SU-DHL-6 (cell line): ENCODE results near the gene ABCC2.

ENCODE experiments used
- H2AFZ ChIP-seq: fragments of 200-600 bp; sonication (generic); 2 replicates; pipeline ENCODE4 v1.6.1; 2014; ENCODE audit warnings: low read depth, mild to moderate bottlenecking, moderate library complexity, mixed read lengths, antibody characterized with exemption, low read length; ENCODE audit not compliant: severe bottlenecking
- H3F3A ChIP-seq: fragments of 200-600 bp; shearing (Covaris generic); 2 replicates; pipeline ENCODE4 v1.6.0; 2016; ENCODE audit warnings: antibody characterized with exemption, mild to moderate bottlenecking; ENCODE audit not compliant: insufficient read depth
- H3K27ac ChIP-seq: fragments of 200-600 bp; sonication (generic); 2 replicates; pipeline ENCODE4 v1.5.1; 2016; ENCODE audit warnings: low read depth, mild to moderate bottlenecking, low read length, moderate library complexity, mixed read lengths
- H3K27me3 ChIP-seq: fragments of 200-600 bp; sonication (generic), shearing (Covaris generic); 2 replicates; pipeline ENCODE4 v1.6.0; 2014; ENCODE audit warnings: mild to moderate bottlenecking, low read length
- H3K36me3 ChIP-seq: fragments of 200-600 bp; sonication (generic); 2 replicates; pipeline ENCODE4 v1.6.1; 2014; ENCODE audit warnings: mild to moderate bottlenecking, low read length, mixed read lengths
- H3K4me2 ChIP-seq: fragments of 300-600, 200-600 bp; shearing (Covaris generic), sonication (generic); 2 replicates; pipeline ENCODE4 v1.6.0; 2014; ENCODE audit warnings: low read length, low read depth, mild to moderate bottlenecking; ENCODE audit not compliant: poor library complexity, severe bottlenecking
- H3K4me3 ChIP-seq: fragments of 200-600 bp; sonication (generic); 2 replicates; pipeline ENCODE4 v1.5.1; 2014; ENCODE audit warnings: antibody characterized with exemption, low read length, mild to moderate bottlenecking, mixed read lengths; ENCODE audit not compliant: insufficient read depth, poor library complexity, severe bottlenecking
- H3K79me2 ChIP-seq: fragments of 200-600 bp; sonication (generic); 2 replicates; pipeline ENCODE4 v1.6.1; 2014; ENCODE audit warnings: mild to moderate bottlenecking, low read length, moderate library complexity; ENCODE audit not compliant: insufficient read depth
- H3K9ac ChIP-seq: fragments of 200-600 bp; sonication (generic); 2 replicates; pipeline ENCODE4 v1.7.0; 2014; ENCODE audit warnings: mild to moderate bottlenecking, low read length
- H3K9me2 ChIP-seq: fragments of 200-600 bp; sonication (generic); replicated peaks from 2 replicates; pipeline ENCODE4 v1.6.1; 2014; ENCODE audit warnings: low read length; ENCODE audit not compliant: insufficient read depth
- H3K9me3 ChIP-seq: fragments of 200-600 bp; sonication (generic); 2 replicates; pipeline ENCODE4 v1.6.1; 2014; ENCODE audit warnings: low read length, mixed read lengths; ENCODE audit not compliant: insufficient read depth
- H4K20me1 ChIP-seq: fragments of 200-600 bp; sonication (generic); 2 replicates; pipeline ENCODE4 v1.6.1; 2014; ENCODE audit warnings: low read depth, mild to moderate bottlenecking, antibody characterized with exemption, low read length, moderate library complexity, mixed read lengths
- EZH2phosphoT487 ChIP-seq: fragments of 200-600 bp; sonication (generic), shearing (Covaris generic); conservative IDR thresholded peaks from 2 replicates; pipeline ENCODE4 v1.6.1; 2018; ENCODE audit warnings: mild to moderate bottlenecking, antibody characterized with exemption, low read length, moderate library complexity, mixed read lengths
- TF ChIP-seq, protein P1 (sequence below): fragments of 200-600 bp; sonication (generic); IDR thresholded peaks from one replicate; pipeline ENCODE4 v1.5.1; 2017; ENCODE audit warnings: antibody characterized with exemption, mild to moderate bottlenecking, low read length, moderate library complexity; ENCODE audit not compliant: insufficient read depth, poor library complexity, severe bottlenecking

The ABCC2 gene

DNA sequence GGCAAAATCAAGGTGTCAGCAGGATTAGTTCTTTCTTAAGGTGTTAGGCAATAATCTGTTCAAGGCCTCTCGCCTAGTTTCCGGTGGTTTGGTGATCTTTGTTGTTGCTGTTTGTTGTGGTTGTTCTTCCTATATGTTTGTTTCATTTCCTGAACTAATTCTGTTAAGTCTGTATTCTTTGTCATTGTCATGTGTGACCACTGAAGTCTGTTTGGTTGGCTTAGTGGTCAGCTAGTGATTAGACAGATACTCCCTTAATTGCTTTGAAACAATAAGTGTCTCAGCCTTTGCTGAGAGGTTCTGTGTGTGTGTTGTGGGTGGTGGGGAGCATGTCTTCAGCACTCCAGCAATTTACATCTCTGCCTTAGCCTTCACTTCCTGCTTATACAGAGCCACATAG, 46.0 kb downstream of the ABCC2 start:
- TF ChIP-seq, protein P1, sequence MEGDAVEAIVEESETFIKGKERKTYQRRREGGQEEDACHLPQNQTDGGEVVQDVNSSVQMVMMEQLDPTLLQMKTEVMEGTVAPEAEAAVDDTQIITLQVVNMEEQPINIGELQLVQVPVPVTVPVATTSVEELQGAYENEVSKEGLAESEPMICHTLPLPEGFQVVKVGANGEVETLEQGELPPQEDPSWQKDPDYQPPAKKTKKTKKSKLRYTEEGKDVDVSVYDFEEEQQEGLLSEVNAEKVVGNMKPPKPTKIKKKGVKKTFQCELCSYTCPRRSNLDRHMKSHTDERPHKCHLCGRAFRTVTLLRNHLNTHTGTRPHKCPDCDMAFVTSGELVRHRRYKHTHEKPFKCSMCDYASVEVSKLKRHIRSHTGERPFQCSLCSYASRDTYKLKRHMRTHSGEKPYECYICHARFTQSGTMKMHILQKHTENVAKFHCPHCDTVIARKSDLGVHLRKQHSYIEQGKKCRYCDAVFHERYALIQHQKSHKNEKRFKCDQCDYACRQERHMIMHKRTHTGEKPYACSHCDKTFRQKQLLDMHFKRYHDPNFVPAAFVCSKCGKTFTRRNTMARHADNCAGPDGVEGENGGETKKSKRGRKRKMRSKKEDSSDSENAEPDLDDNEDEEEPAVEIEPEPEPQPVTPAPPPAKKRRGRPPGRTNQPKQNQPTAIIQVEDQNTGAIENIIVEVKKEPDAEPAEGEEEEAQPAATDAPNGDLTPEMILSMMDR = no peak
- TF ChIP-seq EZH2phosphoT487 = no peak
- Histone ChIP-seq H3K27ac (no peak overlapping the region), H4K20me1 (no peaks in the 10 kb centered on the region), H3K36me3 (no peaks in the 10 kb centered on the region), H3K27me3 (no peaks in the 10 kb centered on the region), H3F3A (no peaks in the 10 kb centered on the region), H3K4me3 (no peak overlapping the region), H3K4me2 (no peak overlapping the region), H3K9me2 (no peaks in the 10 kb centered on the region), H2AFZ (no peak overlapping the region), H3K9me3 (no peaks in the 10 kb centered on the region), H3K9ac (no peak overlapping the region), H3K79me2 (no peaks in the 10 kb centered on the region)

DNA sequence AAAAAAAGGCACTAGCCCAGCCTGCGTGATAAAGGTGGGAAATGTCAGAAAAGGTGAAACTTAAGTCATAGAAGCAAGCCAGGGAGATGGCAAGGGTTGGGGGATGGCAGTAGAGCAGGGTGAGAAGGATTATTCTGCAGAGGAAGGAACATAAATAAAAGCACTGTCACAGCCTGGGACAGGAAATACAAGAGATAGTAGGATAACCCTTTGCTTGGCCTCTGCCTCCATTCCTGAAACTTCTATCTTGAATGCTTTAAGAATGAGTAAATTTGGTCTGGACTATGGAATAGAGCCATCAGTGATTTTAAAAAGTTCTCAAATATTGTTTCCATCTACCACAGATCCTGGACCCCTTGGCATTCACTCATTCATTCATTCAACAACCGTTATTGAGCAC, 50.0 kb downstream of the ABCC2 start:
- Histone ChIP-seq H2AFZ (no peak overlapping the region), H3K9ac (no peak overlapping the region), H3K27me3 (no peaks in the 10 kb centered on the region), H3K9me2 (no peaks in the 10 kb centered on the region), H3F3A (no peaks in the 10 kb centered on the region), H3K79me2 (no peaks in the 10 kb centered on the region), H3K27ac (no peak overlapping the region), H3K36me3 (no peaks in the 10 kb centered on the region), H3K4me3 (no peak overlapping the region), H4K20me1 (no peaks in the 10 kb centered on the region), H3K9me3 (no peaks in the 10 kb centered on the region), H3K4me2 (no peak overlapping the region)
- TF ChIP-seq, protein P1 = no peak
- no peak for TF ChIP-seq EZH2phosphoT487

DNA sequence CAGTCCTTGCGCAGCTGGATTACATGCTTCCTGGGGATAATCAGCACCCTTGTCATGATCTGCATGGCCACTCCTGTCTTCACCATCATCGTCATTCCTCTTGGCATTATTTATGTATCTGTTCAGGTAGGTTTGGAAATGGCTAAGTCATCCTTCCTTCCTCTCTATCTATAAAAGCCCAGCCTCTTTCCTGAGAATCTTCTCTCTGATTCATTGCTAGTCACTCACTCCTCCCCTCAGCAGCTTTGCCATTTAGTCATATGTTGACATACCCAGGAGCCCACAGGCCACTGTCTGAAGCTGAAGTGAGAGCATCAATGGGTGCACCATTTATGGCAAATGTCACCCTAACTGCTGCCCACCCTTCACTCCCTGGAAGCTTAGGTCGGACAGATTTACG, 52.0 kb downstream of the ABCC2 start:
- Histone ChIP-seq H3K9me2 (no peaks in the 10 kb centered on the region), H3F3A (no peaks in the 10 kb centered on the region), H3K27me3 (no peaks in the 10 kb centered on the region), H3K4me3 (no peak overlapping the region), H4K20me1 (no peaks in the 10 kb centered on the region), H3K9me3 (no peaks in the 10 kb centered on the region), H3K4me2 (no peak overlapping the region), H2AFZ (no peak overlapping the region), H3K27ac (no peak overlapping the region), H3K36me3 (no peaks in the 10 kb centered on the region), H3K9ac (no peak overlapping the region), H3K79me2 (no peaks in the 10 kb centered on the region)
- TF ChIP-seq, protein P1 = no peak
- no peak for TF ChIP-seq EZH2phosphoT487
